Measurements from ENCODE around the gene C1QTNF1.

Gene C1QTNF1

DNA sequence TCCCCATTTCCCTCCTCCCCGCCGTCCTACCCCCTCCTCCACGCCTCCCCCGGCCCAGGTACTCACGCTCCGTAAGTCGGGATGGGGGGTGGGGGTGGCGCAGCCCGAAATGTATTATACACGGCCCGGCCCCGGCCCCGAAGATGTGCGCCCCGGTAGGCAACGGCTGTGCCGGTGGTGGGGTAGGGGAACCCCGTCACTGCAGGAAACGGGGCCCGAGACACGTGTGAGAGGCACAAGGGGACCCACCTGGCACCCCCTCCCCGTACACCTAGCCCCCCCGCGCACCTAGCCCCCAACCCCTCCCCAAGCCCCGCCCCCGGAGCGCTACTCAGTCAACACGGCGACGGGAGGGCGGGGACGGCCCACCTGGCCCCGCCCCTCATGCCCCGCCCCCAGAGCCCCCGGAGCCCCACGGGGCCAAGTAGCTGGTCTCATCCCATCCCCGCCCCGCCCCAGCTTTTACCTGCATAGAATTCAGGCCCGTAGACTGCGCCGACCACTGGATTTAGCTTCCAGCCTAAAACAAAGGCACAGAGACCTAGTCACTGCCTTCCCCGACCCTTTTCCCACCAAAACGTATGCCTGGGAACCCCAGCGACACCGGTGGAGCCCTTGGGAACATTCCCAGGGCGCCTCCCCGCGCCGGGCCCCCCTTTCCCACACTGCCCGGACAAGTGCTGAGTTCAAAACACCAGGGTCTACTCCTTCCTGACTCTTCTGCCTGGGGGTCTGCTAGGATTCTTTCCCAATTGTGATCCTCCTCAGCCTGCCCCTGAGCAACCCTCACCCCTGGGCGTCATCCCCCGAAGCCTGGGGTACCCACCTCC lies 73.5 kb downstream of the C1QTNF1 start:
- DNase-seq: no peak

DNA sequence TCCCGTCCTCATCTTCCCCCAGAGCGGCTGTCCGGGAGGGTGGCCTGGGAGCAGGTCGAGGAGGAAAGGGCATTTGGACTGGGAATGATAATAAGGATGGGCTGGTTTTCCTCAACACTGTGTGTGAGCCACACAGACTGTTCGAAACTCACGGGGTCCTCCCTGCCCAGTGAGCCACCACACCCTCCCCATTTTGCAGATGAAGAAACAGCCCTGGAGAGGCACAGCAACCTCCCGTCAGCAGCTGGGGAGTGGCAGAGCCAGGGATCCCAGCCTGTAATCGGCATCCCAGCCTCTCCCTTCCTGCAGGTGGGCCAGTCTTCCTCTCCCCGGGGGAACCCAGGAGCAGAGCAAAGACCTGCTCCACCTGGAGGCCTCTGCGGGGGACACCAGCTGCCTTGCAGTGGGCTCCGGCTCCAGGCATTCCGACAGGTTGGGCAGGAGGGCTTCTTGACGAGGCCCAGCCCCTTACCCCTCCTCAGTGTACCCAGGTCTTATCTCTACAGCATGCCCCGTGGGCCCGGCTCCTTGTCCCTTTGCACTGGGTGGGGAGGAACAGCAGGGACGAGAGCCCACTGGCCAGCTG lies 74.4 kb downstream of the C1QTNF1 start:
- no peak for DNase-seq
